NCI-H146 treated with DMSO at 0.1 percent for 48 hours (cell line): Measurements from ENCODE around the gene KCNJ12.

ENCODE experiments used
- DNase-seq: peaks from one replicate; lab custom pipeline; 2025; ENCODE audit not compliant: unreplicated experiment; lab: John Stamatoyannopoulos, UW

The KCNJ12 gene

DNA sequence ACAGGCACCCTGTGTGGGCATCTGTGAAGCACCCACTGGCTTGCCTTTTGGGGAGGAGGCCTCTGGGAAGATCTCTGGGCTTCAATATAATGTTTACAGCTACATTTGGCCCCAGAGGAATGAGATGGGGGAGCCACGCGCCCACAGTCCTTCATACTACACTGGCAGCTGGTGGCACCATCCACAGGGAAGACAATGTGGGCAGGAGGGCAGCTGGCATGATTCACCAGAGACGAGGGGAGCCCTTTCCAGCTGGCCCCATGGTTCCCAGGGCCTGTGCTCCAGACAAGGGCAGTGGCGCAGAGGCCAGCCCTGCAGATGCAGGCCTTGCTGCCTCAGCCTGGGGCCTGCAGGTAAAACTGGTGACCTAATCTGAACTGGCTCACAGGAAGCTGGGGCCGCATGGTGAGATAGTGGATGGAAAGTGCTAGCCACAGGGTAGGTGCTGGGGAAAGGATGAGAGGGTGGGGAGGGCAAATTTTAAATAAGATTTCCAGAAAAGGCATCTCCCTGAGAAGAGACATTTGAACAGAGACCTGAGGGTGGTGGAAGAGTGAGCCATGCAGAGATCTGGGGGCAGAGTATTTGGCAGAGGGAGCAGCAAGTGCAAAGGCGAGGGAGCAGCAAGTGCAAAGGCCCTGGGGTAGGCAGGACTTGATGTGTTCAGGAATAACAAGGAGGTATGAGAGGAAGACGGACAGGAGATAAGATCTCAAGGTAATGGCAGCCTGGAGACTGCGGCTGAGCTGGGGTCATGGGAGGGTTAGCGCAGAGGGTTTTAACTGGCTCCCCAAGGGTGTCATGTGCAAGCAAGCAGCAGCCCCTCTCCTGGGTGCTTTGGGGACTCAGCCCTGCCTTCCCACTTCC lies 12.1 kb upstream of the KCNJ12 start:
- no peak for DNase-seq

- no peak for DNase-seq
Observed at GRCh38 chr17:21365016-21365415, 11.1 kb upstream of the KCNJ12 start.

DNA sequence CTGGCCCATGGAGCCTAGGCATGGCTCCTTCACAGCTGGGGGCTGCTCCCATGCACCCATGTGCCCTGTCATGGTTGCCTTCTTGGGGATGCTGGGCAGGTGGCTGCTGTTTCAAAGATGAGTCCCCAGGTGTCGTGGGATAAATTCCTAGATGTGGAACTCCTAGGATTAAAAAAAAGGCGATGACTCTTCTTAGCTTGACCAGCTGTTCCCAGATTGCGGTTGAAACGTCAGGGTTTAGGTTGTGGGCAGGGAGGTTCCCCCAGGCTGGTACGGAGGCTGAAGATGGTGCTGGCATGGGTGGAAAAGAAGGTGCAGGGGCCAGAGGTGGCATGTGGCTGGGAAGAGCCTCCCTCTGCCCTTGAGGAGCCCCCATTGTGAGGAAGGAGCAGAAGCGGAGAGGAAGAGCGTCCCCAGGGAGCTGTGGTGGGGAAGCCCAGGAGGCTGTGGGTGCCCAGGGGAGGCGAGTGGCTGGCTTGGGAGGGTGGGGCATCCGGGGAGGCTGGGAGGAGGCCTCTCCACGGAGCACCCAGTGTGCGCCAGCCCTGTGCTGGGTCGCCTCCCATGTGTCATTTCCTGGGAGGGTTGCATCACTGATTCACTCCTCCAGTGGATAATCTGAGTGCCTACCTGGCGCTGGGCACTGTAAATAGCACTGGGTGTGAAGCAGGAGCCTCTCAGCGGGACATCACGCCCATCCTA lies 7.5 kb upstream of the KCNJ12 start:
- no peak for DNase-seq

GRCh38 chr17:21369395-21369794 lies 6.8 kb upstream of the KCNJ12 start:
- no peak for DNase-seq

DNA sequence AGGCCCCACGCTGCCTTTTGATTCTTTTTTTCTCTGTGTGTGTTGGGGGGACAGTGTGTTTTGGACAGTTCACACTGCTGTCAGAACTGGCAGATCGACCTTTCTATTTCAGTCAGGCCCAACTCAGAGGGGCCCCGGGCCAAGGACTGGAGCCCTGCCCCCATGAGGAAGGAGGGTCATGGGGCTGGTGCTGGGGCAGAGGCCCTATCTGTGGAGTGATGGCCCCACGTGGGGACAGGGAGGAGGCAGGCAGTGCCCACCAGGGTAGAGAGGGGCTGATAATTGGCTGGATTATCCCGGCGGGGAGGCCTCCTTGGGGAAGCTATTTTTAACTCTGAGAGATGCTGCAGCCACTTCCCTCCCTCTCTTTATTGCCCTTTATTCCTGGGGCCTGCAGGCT lies 5.7 kb upstream of the KCNJ12 start:
- no peak for DNase-seq

DNA sequence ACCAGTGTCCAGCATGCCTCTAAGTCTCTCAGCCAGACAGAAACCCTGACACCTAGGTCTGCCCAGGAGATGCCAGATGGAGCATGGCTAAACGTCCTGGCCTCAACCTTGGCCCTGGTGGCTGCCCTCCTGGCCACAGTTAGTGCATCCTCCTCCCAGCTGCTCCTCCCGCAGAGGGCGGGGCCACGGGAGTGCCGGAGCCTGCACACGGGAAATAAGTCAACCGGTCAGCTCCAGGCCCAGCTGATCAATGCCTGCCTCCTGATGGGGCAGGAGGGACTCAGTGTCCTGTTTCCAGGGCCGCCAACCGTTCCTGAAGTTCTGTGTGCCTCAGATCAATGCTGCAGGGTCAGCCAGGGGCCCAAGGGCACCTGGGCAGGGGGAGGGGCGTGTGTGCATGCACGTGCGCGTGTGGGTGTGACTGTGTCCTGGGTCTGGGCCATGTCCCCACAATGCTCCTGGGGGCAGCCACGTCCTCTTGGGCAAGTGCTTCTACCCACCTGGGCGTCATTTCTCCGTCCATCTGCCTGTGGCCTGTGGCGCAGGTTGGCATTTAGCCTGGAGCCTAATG lies 4.6 kb upstream of the KCNJ12 start:
- no peak for DNase-seq

DNA sequence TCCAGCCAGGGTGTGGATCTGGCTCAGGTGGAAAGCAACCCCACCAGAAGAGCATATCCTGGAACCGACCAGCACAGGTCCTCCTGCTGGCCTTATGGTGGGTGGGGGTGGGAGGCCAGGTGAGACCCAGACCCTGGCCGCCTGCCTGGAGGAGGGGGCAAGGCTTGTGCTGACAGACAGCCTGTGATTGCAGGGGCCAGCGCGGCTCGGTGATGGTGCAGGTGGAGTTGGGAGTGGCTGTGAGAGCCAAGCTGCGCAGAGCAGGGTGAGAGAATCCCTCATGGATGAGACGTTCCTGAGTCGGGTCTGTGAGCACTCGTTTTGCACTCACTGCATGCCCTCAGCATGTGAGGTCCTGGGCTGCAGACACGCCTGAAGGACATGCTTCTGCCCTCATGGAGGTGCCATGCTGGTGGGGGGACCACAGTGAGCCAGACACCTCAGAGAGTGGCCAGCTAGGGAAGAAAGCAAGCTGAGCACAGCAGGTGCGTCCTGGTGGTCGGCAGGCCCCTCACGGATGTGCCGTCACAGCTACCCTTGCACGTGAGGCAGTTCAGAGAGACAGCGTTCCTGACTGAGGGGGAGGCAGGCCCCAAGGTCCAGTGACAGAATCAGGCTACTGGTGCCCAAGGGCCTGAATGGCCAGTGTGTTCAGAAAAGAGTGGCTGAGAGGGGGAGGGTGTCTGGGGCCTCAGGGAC lies 3.8 kb upstream of the KCNJ12 start:
- no peak for DNase-seq

GRCh38 chr17:21373036-21373435 lies 3.1 kb upstream of the KCNJ12 start:
- no peak for DNase-seq

DNA sequence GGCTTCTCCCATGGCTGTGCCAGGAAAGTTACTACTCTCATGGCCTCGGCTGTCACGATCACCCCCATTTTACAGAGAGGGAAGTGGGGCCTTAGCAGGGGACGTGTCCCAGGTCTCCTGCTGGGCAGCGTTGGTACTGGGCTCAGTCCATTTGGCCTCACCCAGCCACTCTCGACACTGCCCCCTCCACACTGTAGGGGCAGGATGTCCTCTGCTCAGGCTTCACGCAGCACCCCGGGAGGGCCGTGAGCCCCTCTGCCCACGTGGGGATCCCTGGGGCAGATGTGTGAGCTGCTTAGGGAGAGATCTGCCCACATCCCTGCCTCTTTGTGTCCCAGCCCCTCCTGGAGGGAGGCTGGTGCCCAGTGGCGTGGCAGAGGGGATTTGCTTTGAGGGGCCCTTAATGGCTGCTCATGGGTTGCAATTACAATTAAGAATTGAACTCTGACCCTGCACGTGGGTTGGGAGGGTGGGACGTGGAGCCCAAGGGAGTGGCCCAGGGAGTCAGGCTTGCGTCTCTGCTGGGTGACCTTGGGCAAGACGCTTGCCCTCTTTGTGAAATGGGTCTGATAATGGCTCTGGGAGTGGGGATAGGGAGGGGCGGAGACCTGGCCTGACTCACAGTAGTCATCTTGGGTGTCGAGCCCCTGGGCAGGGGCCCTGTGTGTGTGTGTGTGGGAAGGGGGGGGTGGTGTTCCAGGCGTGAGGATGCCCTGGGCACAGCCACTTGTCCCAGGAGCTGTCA lies 2.3 kb upstream of the KCNJ12 start:
- no peak for DNase-seq

- no peak for DNase-seq
Observed at GRCh38 chr17:21374441-21375161, 1.6 kb upstream of the KCNJ12 start.

DNA sequence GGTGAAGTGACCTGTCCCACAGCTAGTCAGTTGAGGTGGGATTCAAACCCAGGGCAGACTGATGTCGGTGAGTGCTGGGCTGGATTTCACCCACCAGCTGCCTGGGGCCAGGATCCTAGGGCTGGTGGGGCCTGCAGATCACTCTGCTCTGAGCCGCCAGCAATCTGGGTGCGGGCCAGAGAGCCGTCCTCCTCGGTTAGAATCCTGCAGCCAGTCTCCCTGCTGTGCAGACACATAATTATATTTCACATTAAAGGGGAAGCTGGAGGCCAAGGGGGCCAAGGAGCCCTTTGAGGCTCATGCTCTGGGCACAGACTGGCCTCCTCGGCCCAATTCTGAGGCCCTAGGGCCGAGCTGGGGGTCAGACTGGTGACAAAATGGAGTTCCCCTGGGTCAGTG lies 996 bp upstream of the KCNJ12 start:
- no peak for DNase-seq

DNA sequence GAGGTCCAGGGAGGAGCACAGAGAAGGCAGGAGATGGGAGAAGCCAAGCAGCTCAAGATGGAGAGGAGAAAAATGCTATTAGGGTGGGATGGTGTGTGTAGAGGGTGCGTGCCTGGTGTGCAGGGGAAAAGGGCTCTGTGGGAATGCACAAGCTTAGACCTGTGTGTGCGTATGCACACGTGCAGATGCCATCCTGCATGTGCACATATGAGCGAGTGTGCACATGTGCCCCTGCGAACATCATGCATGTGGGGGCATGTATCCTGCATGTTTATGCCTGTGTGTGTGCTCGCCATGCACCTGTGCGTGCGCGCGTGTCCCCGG lies 438 bp upstream of the KCNJ12 start:
- no peak for DNase-seq

DNA sequence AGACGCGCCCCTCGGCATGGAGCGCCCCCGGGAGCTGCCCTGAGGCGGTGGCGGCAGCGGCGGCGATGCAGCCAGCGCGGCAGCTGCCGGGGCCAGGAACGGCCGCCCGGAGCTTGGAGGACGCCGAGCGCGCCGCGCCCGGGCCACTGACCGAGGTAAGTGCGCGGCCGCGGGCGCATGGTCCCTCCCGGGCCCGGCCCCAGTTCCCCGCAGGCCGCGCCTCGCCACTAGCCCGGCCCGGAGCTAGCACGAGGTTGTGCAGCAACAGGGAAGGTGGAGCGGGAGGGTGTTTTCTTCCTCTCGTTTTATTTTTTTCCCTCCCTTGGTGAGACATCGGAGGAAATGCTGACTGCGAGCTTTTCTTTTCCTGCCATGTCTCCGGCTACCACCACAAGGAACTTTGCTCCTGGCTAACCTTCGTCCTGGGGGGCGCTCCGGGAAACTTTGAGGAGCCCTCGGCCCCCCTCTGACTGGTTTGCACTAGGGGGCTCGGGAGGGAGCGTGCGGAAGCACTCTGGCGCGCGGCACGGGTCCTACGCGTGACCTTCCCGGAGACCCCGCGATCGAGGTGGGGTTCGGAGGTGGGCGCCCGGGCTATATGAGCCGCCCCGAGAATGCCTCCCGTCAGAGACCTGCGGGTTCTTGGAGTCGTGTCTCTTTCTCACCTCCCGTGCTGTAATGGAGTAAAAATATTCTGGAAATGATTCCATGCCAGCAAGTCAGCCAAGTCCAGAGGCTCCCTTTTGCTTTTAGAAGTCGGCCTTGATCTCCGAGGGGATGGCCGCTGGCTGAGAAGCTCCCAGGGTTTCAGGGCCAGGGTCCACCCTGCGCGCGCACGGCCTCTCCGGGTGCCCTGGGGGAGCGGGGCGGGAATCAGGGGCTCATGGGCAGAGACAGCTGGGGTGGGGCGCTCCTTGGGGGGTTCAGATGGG lies 868 bp downstream of the KCNJ12 start:
- DNase-seq: no peak

- DNase-seq: no peak
Observed at GRCh38 chr17:21377705-21378396, 1.7 kb downstream of the KCNJ12 start.

DNA sequence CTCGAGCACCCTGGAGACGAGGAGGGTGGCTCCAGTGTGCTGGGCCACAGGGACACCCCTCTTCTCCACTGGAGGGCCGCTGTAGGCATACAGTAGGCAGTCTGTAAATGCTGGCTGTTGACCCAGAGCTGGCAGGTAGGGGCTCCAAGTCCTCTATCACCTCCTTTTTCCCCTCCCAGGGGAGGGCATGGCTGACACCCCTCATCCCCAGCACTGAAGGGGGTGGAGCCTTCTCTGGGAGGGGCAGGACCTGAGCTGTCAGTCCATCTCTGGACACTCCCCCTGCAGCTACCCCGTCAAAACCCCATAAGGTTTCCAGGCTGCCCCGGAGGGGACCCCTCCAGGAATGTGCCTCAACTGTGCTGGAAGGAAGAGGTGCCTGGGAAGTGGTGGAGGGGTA lies 2.4 kb downstream of the KCNJ12 start:
- DNase-seq: no peak

- DNase-seq: no peak
Observed at GRCh38 chr17:21379080-21379711, 3.0 kb downstream of the KCNJ12 start.

DNA sequence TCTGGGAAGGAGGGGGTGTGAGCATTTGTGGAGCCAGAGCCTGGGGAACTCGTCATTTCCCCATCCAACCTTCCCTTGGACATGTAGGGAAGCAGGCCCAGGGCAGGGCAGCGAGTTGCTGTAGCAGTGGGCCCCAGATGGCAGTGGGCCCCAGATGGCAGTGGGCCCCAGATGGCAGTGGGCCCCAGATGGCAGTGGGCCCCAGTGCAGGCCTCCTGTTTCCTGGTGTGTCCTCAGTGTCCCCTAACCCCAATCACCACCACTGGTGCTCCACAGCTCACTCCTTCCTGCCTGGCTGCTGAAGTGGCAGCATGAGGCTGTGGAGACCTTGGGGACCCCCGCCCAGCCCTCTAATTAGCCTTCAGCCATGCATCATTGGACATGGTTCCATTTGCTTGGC lies 4.5 kb downstream of the KCNJ12 start:
- DNase-seq: no peak

DNA sequence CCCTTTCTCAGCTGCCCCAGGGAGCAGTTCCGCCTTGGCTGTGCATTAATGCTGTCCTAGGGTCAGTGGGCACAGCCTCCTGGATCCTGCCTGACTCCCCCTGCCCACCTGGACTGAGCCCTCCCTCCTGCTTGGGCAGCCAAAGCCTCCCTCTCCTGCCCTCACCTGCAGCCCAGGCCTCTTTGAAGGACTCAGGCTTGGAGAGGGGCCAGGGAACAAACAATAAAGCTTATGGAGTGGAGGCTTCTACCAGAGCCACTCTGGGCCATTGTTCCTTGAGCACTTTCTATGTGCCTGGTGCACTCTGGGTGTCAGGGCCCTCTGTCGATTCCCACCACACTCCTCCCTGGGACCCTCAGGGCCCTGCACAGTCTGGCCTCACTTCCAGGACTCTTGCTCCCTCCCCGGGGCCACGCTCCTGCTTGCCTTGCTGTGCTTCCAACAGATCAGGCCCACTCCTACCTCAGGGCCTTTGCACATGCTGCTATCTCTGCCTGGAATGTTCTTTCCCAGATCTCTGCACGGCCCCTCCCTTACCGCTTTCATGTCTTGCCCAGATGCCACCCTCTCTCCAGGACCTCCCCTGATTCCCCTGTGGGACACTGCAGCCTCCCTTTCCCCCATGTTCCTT lies 5.0 kb downstream of the KCNJ12 start:
- DNase-seq: no peak
